IMR-90 (cell line): ENCODE results near the gene ITGA1. TPM values are rescaled to one million over a fixed set of nuclear protein-coding genes. Genes with fewer than 3 reads are reported as not detected.

ENCODE experiments used
- ATAC-seq: fragments of 200-7000 bp; cut with Tn5 transposase; 2 replicates; pipeline ENCODE4 v1.9.1; 2020; ENCODE audit warnings: low read depth, mild to moderate bottlenecking, moderate library complexity
- BruUV-seq: library from RNA; stranded (reverse); fragments of 400-500 nt; replicated peaks from 2 replicates; lab custom pipeline; 2021; lab: Mats Ljungman, UMichigan
- CTCF ChIA-PET: fragments of 300-600 bp; formaldehyde crosslinking; extraction: SDS; loops from one replicate; lab custom pipeline; 2021; ENCODE audit warnings: antibody characterized with exemption; lab: Yijun Ruan, JAX
- POLR2A ChIA-PET: fragments of 300-600 bp; sonication (Branson Sonifier 250); formaldehyde crosslinking; loops from one replicate; lab custom pipeline; 2022; ENCODE audit warnings: antibody characterized with exemption; ENCODE audit not compliant: unreplicated experiment; lab: Charles Lee
- DNase-seq: peaks from one replicate; pipeline ENCODE4 v3.0.0; 2013
- H2AFZ ChIP-seq: replicated peaks from 2 replicates; pipeline ENCODE3; 2013; ENCODE audit warnings: low read length, mild to moderate bottlenecking; ENCODE audit not compliant: poor library complexity
- H2AK5ac ChIP-seq: 2 replicates; pipeline ENCODE4 v1.6.1; 2013; ENCODE audit warnings: low read depth, low read length, inconsistent platforms
- H2AK9ac ChIP-seq: replicated peaks from 2 replicates; pipeline ENCODE3; 2013; ENCODE audit warnings: mild to moderate bottlenecking, low read depth, low read length, moderate library complexity; ENCODE audit not compliant: poor library complexity
- H2BK120ac ChIP-seq: 2 replicates; pipeline ENCODE4 v1.6.1; 2013; ENCODE audit warnings: low read depth, low read length, inconsistent platforms
- H2BK15ac ChIP-seq: 3 replicates; pipeline ENCODE4 v1.6.1; 2013; ENCODE audit warnings: low read depth, low read length, inconsistent platforms
- H2BK20ac ChIP-seq: 2 replicates; pipeline ENCODE4 v1.6.1; 2013; ENCODE audit warnings: low read depth, mild to moderate bottlenecking, inconsistent platforms, low read length, moderate library complexity
- H2BK5ac ChIP-seq: 2 replicates; pipeline ENCODE4 v1.6.1; 2013; ENCODE audit warnings: mild to moderate bottlenecking, low read depth, low read length, inconsistent platforms; ENCODE audit not compliant: poor library complexity, severe bottlenecking
- H3K14ac ChIP-seq: replicated peaks from 2 replicates; pipeline ENCODE4 v1.6.1; 2013; ENCODE audit warnings: low read depth, low read length, inconsistent platforms
- H3K18ac ChIP-seq: 2 replicates; pipeline ENCODE4 v1.6.1; 2013; ENCODE audit warnings: low read depth, low read length, control low read depth
- H3K23ac ChIP-seq: 2 replicates; pipeline ENCODE4 v1.6.1; 2013; ENCODE audit warnings: low read depth, low read length, inconsistent platforms
- H3K27ac ChIP-seq: 2 replicates; pipeline ENCODE4 v1.5.1; 2013; ENCODE audit warnings: mild to moderate bottlenecking, control low read depth, low read length; ENCODE audit not compliant: insufficient read depth
- H3K27me3 ChIP-seq: 2 replicates; pipeline ENCODE4 v1.6.1; 2013; ENCODE audit warnings: low read length; ENCODE audit not compliant: control insufficient read depth, insufficient read depth
- H3K36me3 ChIP-seq: 2 replicates; pipeline ENCODE4 v1.6.1; 2013; ENCODE audit warnings: low read length, mixed read lengths; ENCODE audit not compliant: control insufficient read depth, insufficient read depth
- H3K4ac ChIP-seq: 2 replicates; pipeline ENCODE4 v1.6.1; 2013; ENCODE audit warnings: low read depth, low read length, inconsistent platforms
- H3K4me1 ChIP-seq: 2 replicates; pipeline ENCODE4 v1.6.1; 2013; ENCODE audit warnings: low read length, mixed read lengths; ENCODE audit not compliant: control insufficient read depth, insufficient read depth
- H3K4me2 ChIP-seq: 2 replicates; pipeline ENCODE4 v1.6.1; 2013; ENCODE audit warnings: low read depth, mild to moderate bottlenecking, control low read depth, low read length, moderate library complexity
- H3K4me3 ChIP-seq: 2 replicates; pipeline ENCODE4 v1.5.1; 2013; ENCODE audit warnings: low read depth, mild to moderate bottlenecking, control low read depth, low read length, moderate library complexity; ENCODE audit not compliant: insufficient read depth
- H3K56ac ChIP-seq: 2 replicates; pipeline ENCODE4 v1.6.1; 2013; ENCODE audit warnings: low read length, inconsistent platforms; ENCODE audit not compliant: insufficient read depth; ENCODE audit errors: extremely low read depth
- H3K79me1 ChIP-seq, 2 experiments: 2 replicates each; pipeline ENCODE4 v1.6.1; 2013; ENCODE audit warnings: low read length in 2 of 2, inconsistent platforms in 1 of 2, low read depth in 1 of 2
- H3K9ac ChIP-seq: 2 replicates; pipeline ENCODE4 v1.6.1; 2013; ENCODE audit warnings: low read depth, low read length, control low read depth
- H3K9me1 ChIP-seq: 2 replicates; pipeline ENCODE4 v1.6.1; 2013; ENCODE audit warnings: low read length, inconsistent platforms; ENCODE audit not compliant: insufficient read depth
- H3K9me3 ChIP-seq: 2 replicates; pipeline ENCODE4 v1.6.1; 2013; ENCODE audit warnings: low read length; ENCODE audit not compliant: control insufficient read depth, insufficient read depth
- H4K20me1 ChIP-seq: 2 replicates; pipeline ENCODE4 v1.6.1; 2013; ENCODE audit warnings: low read length, inconsistent platforms; ENCODE audit not compliant: insufficient read depth
- H4K5ac ChIP-seq: 2 replicates; pipeline ENCODE4 v1.6.1; 2013; ENCODE audit warnings: mild to moderate bottlenecking, low read depth, low read length, control low read depth
- H4K8ac ChIP-seq, 2 experiments: 2 replicates each; pipeline ENCODE4 v1.6.1; 2013; ENCODE audit warnings: low read depth in 2 of 2, low read length in 2 of 2, control low read depth in 1 of 2, inconsistent platforms in 1 of 2
- H4K91ac ChIP-seq: 2 replicates; pipeline ENCODE4 v1.6.1; 2013; ENCODE audit warnings: low read depth, low read length, inconsistent platforms; ENCODE audit not compliant: insufficient read depth
- BHLHE40 ChIP-seq: fragments of 150-350 bp; IDR thresholded peaks from 2 replicates; pipeline ENCODE4 v1.6.1; 2016; ENCODE audit warnings: mild to moderate bottlenecking, low read depth, low read length
- CEBPB ChIP-seq: IDR thresholded peaks from 2 replicates; pipeline ENCODE4 v1.6.1; 2012; ENCODE audit warnings: low read depth, low read length, improper control_type of control experiment
- CHD1 ChIP-seq: IDR thresholded peaks from 2 replicates; pipeline ENCODE4 v1.6.1; 2012; ENCODE audit warnings: low read depth, low read length, improper control_type of control experiment
- ELK1 ChIP-seq: fragments of 150-350 bp; IDR thresholded peaks from 2 replicates; pipeline ENCODE4 v1.6.1; 2016; ENCODE audit warnings: low read depth, mild to moderate bottlenecking, low read length, moderate library complexity, borderline replicate concordance
- FOS ChIP-seq: fragments of 150-350 bp; IDR thresholded peaks from 2 replicates; pipeline ENCODE4 v1.6.1; 2016; ENCODE audit warnings: low read depth, low read length
- MAFK ChIP-seq: IDR thresholded peaks from 2 replicates; pipeline ENCODE4 v1.6.1; 2012; ENCODE audit warnings: low read depth, low read length, improper control_type of control experiment
- MAZ ChIP-seq: IDR thresholded peaks from 2 replicates; pipeline ENCODE4 v1.6.1; 2012; ENCODE audit warnings: low read depth, mild to moderate bottlenecking, low read length, improper control_type of control experiment, moderate library complexity, borderline replicate concordance
- MXI1 ChIP-seq: IDR thresholded peaks from 2 replicates; pipeline ENCODE4 v1.6.1; 2012; ENCODE audit warnings: low read depth, mild to moderate bottlenecking, low read length, moderate library complexity, borderline replicate concordance
- POLR2A ChIP-seq: IDR thresholded peaks from 2 replicates; pipeline ENCODE4 v1.6.1; 2012; ENCODE audit warnings: mild to moderate bottlenecking, low read depth, low read length
- RAD21 ChIP-seq: IDR thresholded peaks from 2 replicates; pipeline ENCODE4 v1.6.1; 2012; ENCODE audit warnings: low read length, improper control_type of control experiment
- RCOR1 ChIP-seq: IDR thresholded peaks from 2 replicates; pipeline ENCODE4 v1.6.1; 2012; ENCODE audit warnings: mild to moderate bottlenecking, low read length, improper control_type of control experiment; ENCODE audit not compliant: insufficient replicate concordance
- RFX5 ChIP-seq: IDR thresholded peaks from 2 replicates; pipeline ENCODE4 v1.8.0; 2012; ENCODE audit warnings: low read depth, mild to moderate bottlenecking, low read length, moderate library complexity
- SMC3 ChIP-seq: fragments of 150-350 bp; IDR thresholded peaks from 2 replicates; pipeline ENCODE4 v1.6.1; 2016; ENCODE audit warnings: low read depth, mild to moderate bottlenecking, antibody characterized with exemption, low read length, moderate library complexity
- USF2 ChIP-seq: fragments of 150-350 bp; IDR thresholded peaks from 2 replicates; pipeline ENCODE4 v1.6.1; 2017; ENCODE audit warnings: mild to moderate bottlenecking, antibody characterized with exemption, low read length, low read depth
- WGBS, 2 experiments: methylation state at CpG; one replicate each; pipeline versions ENCODE4 v1.1.5 to v1.1.7; 2013; ENCODE audit warnings: missing lambda C conversion rate in 2 of 2; ENCODE audit not compliant: insufficient read length in 1 of 2; ENCODE audit errors: extremely low coverage in 2 of 2; 5-methylcytosine and 5-hydroxymethylcytosine counted together
- dilution Hi-C: fragments of 300-500 bp; cut with HindIII; formaldehyde crosslinking; loops from one replicate; pipeline ENCODE4 v1.14.3; 2018; ENCODE audit warnings: low sequenced_read_pairs; ENCODE audit not compliant: unreplicated experiment
- in situ Hi-C: fragments of 300-500 bp; cut with MboI; formaldehyde crosslinking; loops from 3 replicates; pipeline ENCODE4 v1.14.3; 2019; ENCODE audit warnings: low sequenced_read_pairs, inconsistent platforms, mixed read lengths
- intact Hi-C: fragments of 100-400 bp; cut with micrococcal nuclease; formaldehyde crosslinking; loops from 2 replicates; pipeline ENCODE4 v1.10.0; 2022
- polyA plus RNA-seq, 3 experiments: library from polyadenylated mRNA; depleted of rRNA; stranded (reverse); fragments of >200 nt; gene quantifications; 2 replicates each; pipeline ENCODE4 v1.2.3, GENCODE V29; 2012; ENCODE audit warnings: low replicate concordance in 1 of 3
- total RNA-seq: library from RNA; depleted of rRNA; stranded (reverse); fragments of >200 nt; gene quantifications from 2 replicates; pipeline ENCODE4 v1.2.3, GENCODE V29; 2012

Gene ITGA1
- total and polyA plus RNA-seq, 2 of the 4 experiments (the other 2 are of a cell fraction), result 22.3 to 95.2 TPM

GRCh38 chr5:52846182-52846842 is 58.6 kb downstream of the ITGA1 start:
- in situ Hi-C loops (no loop called here), intact Hi-C loops (no loop called here), dilution Hi-C loops (no loop called here)
- peaks cover 12 to 43% of the 10 kb centered on the region in 2 experiments for H3K79me1 ChIP-seq
- H3K4me1 ChIP-seq, result peaks cover 20% of the 10 kb centered on the region
- peak overlapping the region; percentile 99 for H2BK5ac ChIP-seq
- H3K14ac ChIP-seq, result peak overlapping the region; percentile 91
- peak overlapping the region; percentile 75 for H3K56ac ChIP-seq
- BruUV-seq, result no TSS peak
- H2BK15ac ChIP-seq, result peak overlapping the region; percentile 80; the same call in 2 of the 3 replicates
- ChIA-PET CTCF (interaction anchor here (0.8 kb wide), 1 partner anchor 51 kb away, joined by 3 read pairs; no protein-coding TSS in a partner anchor), POLR2A (interaction anchor here (0.9 kb wide), 1 partner anchor 18 kb away, joined by 3 read pairs; no protein-coding TSS in a partner anchor)
- whole genome bisulfite sequencing, 2 experiments, result 0% methylated on average over 2 of the region's 6 CpGs; no CpG with 5 or more reads in 1 of the 2 experiments
- H3K27ac ChIP-seq, result peak overlapping the region; percentile 72
- peak overlapping the region; percentile 92 for H3K4ac ChIP-seq
- H3K4me2 ChIP-seq, result peak overlapping the region; percentile 12; the same call in 1 of the 2 replicates
- no peaks in the 10 kb centered on the region for H3K36me3 ChIP-seq
- H4K20me1 ChIP-seq, result no peaks in the 10 kb centered on the region
- DNase-seq, result peak; percentile 80
- H2BK20ac ChIP-seq, result peak overlapping the region; percentile 88
- peak overlapping the region; percentile 97 for H2BK120ac ChIP-seq
- peak overlapping the region; percentile 98 for H3K18ac ChIP-seq
- no peaks in the 10 kb centered on the region for H3K9me1 ChIP-seq
- no peaks in the 10 kb centered on the region for H3K9me3 ChIP-seq
- peak overlapping the region; percentile 91 for H4K5ac ChIP-seq
- H3K23ac ChIP-seq, result peak overlapping the region; percentile 48; the same call in 1 of the 2 replicates
- H3K27me3 ChIP-seq, result no peaks in the 10 kb centered on the region
- H2AK5ac ChIP-seq, result peak overlapping the region; percentile 91; the same call in 1 of the 2 replicates
- peak; percentile 77 for ATAC-seq
- H2AK9ac ChIP-seq, result no peak overlapping the region
- H2AFZ ChIP-seq, result no peak overlapping the region
- H4K91ac ChIP-seq, result peak overlapping the region; percentile 56
- no peak overlapping the region for H3K4me3 ChIP-seq
- H4K8ac ChIP-seq, result peak overlapping the region; percentile 55 to 92; a peak in 3 of 4 replicates
- H3K9ac ChIP-seq, result peak overlapping the region; percentile 64; the same call in 1 of the 2 replicates
- TF ChIP-seq MXI1 (no peak), MAZ (no peak), RCOR1 (no peak), USF2 (no peak), BHLHE40 (no peak), MAFK (no peak), FOS (no peak), RFX5 (no peak), CEBPB (no peak), CHD1 (no peak), SMC3 (no peak), POLR2A (no peak), ELK1 (no peak), RAD21 (no peak)
